ENCODE measurements around the gene HP1BP3.

HP1BP3 gene

GRCh38 chr1:20695515-20695914 lies 91.6 kb downstream of the HP1BP3 start:
- no peak for DNase-seq

- no peak for DNase-seq
These were observed 93.5 kb downstream of the HP1BP3 start for GRCh38 chr1:20693623-20694022.
